Esophagus squamous epithelium (tissue), 4 donors: ENCODE results near the gene PCDHA9. TPM values are rescaled to one million over a fixed set of nuclear protein-coding genes. Genes with fewer than 3 reads are reported as not detected.

Experiments
- total RNA-seq, 4 donors: library from RNA; depleted of rRNA; stranded (reverse); fragments of >200 nt; gene quantifications; one replicate each; pipeline ENCODE4 v1.1.0, GENCODE V29; 2016

The PCDHA9 gene
- total RNA-seq, 4 donors from 2014 or later = 0.19 TPM; not detected in 3

Other genes with a start within 250 kb of the PCDHA9 start
- gene CD14, start 215.2 kb upstream of the PCDHA9 start, total RNA-seq = 10 to 100 TPM in 3 of 4 donors, 1 to 10 TPM in 1; 7.6 to 58.1 (median 30.9) TPM
- 10 to 100 TPM; 18.4 to 46.7 (median 28.2) TPM for gene TMCO6, start 208.9 kb upstream of the PCDHA9 start, total RNA-seq
- gene NDUFA2, start 200.8 kb upstream of the PCDHA9 start, total RNA-seq = 10 to 100 TPM; 31.3 to 56.3 (median 42.5) TPM
- gene IK, start 200.6 kb upstream of the PCDHA9 start, total RNA-seq = 100 to 1,000 TPM in 1 of 4 donors, 10 to 100 TPM in 3; 44.9 to 110 (median 79.8) TPM
- gene WDR55, start 183.5 kb upstream of the PCDHA9 start, total RNA-seq = 10 to 100 TPM; 24.2 to 29.5 (median 25.4) TPM
- gene DND1, start 174.8 kb upstream of the PCDHA9 start, total RNA-seq = under 1 TPM in 2 of 4 donors, not detected in 2; 0.19 to 0.75 TPM
- gene HARS1, start 157.0 kb upstream of the PCDHA9 start, total RNA-seq = 10 to 100 TPM; 44.3 to 74.0 (median 62.9) TPM
- 10 to 100 TPM; 13.3 to 24.2 (median 22.8) TPM for gene HARS2, start 156.9 kb upstream of the PCDHA9 start, total RNA-seq
- 10 to 100 TPM; 25.2 to 52.4 (median 41.3) TPM for gene ZMAT2, start 147.9 kb upstream of the PCDHA9 start, total RNA-seq
- not detected for gene PCDHA1, start 62.2 kb upstream of the PCDHA9 start, total RNA-seq
- gene PCDHA2, start 53.5 kb upstream of the PCDHA9 start, total RNA-seq = not detected
- gene PCDHA3, start 47.3 kb upstream of the PCDHA9 start, total RNA-seq = under 1 TPM in 3 of 4 donors, not detected in 1; 0.09 to 0.19 (median 0.18) TPM
- gene PCDHA4, start 41.3 kb upstream of the PCDHA9 start, total RNA-seq = under 1 TPM; 0.18 to 0.38 (median 0.27) TPM
- under 1 TPM in 3 of 4 donors, not detected in 1; 0.09 to 0.19 (median 0.15) TPM for gene PCDHA5, start 26.8 kb upstream of the PCDHA9 start, total RNA-seq
- under 1 TPM in 3 of 4 donors, not detected in 1; 0.19 to 0.27 (median 0.21) TPM for gene PCDHA6, start 20.4 kb upstream of the PCDHA9 start, total RNA-seq
- under 1 TPM in 2 of 4 donors, not detected in 2; 0.15 to 0.19 TPM for gene PCDHA7, start 14.1 kb upstream of the PCDHA9 start, total RNA-seq
- gene PCDHA8, start 7.2 kb upstream of the PCDHA9 start, total RNA-seq = under 1 TPM in 1 of 4 donors, not detected in 3; 0.19 TPM
- gene PCDHA10, start 7.5 kb downstream of the PCDHA9 start, total RNA-seq = under 1 TPM; under 0.01 to 0.15 (median 0.08) TPM
- gene PCDHA11, start 20.6 kb downstream of the PCDHA9 start, total RNA-seq = under 1 TPM in 3 of 4 donors, not detected in 1; under 0.01 to 0.11 (median 0.04) TPM
- under 1 TPM in 2 of 4 donors, not detected in 2; 0.15 to 0.26 TPM for gene PCDHA12, start 26.9 kb downstream of the PCDHA9 start, total RNA-seq
- under 1 TPM in 1 of 4 donors, not detected in 3; 0.19 TPM for gene PCDHA13, start 33.7 kb downstream of the PCDHA9 start, total RNA-seq
- under 1 TPM in 3 of 4 donors, not detected in 1; 0.06 to 0.27 (median 0.19) TPM for gene PCDHAC1, start 77.9 kb downstream of the PCDHA9 start, total RNA-seq
- gene PCDHAC2, start 118.1 kb downstream of the PCDHA9 start, total RNA-seq = 1 to 10 TPM in 1 of 4 donors, under 1 TPM in 1, not detected in 2; 0.19 to 2.2 TPM
- not detected for gene PCDHB1, start 203.0 kb downstream of the PCDHA9 start, total RNA-seq
- gene PCDHB2, start 246.2 kb downstream of the PCDHA9 start, total RNA-seq = 1 to 10 TPM in 2 of 4 donors, under 1 TPM in 2; 0.53 to 2.3 (median 0.97) TPM